ENCODE results near the gene CISD1. TPM values are rescaled to one million over a fixed set of nuclear protein-coding genes. Genes with fewer than 3 reads are reported as not detected.
A peak's percentile ranks its signal among the peaks of the same experiment; 100 is the strongest.

The CISD1 gene
- polyA plus RNA-seq, 4 donors, result 48.4 to 58.0 (median 54.6) TPM

- no peak for DNase-seq (ENCODE audit: low read depth in 4 of 4, low spot score in 2 of 4)
These were observed 35.2 kb downstream of the CISD1 start for GRCh38 chr10:58304099-58304633.

- no peak for DNase-seq (ENCODE audit: low read depth in 4 of 4, low spot score in 2 of 4)
These were observed 36.9 kb downstream of the CISD1 start for GRCh38 chr10:58305821-58306220.

GRCh38 chr10:58307676-58308075 is 38.7 kb downstream of the CISD1 start:
- no peak for DNase-seq (ENCODE audit: low read depth in 4 of 4, low spot score in 2 of 4)

- DNase-seq (ENCODE audit: low read depth in 4 of 4, low spot score in 2 of 4), result no peak
These were observed 42.1 kb downstream of the CISD1 start for GRCh38 chr10:58311026-58311425.

GRCh38 chr10:58316874-58317273 is 47.9 kb downstream of the CISD1 start:
- DNase-seq (ENCODE audit: low read depth in 4 of 4, low spot score in 2 of 4), result no peak

- no peak for DNase-seq (ENCODE audit: low read depth in 4 of 4, low spot score in 2 of 4)
These were observed 49.4 kb downstream of the CISD1 start for GRCh38 chr10:58318346-58318745.

GRCh38 chr10:58319599-58319998 is 50.6 kb downstream of the CISD1 start:
- DNase-seq (ENCODE audit: low read depth in 4 of 4, low spot score in 2 of 4), result no peak

GRCh38 chr10:58320351-58321049 is 51.5 kb downstream of the CISD1 start:
- DNase-seq (ENCODE audit: low read depth in 4 of 4, low spot score in 2 of 4), result no peak

GRCh38 chr10:58322072-58322834 is 53.3 kb downstream of the CISD1 start:
- DNase-seq (ENCODE audit: low read depth in 4 of 4, low spot score in 2 of 4), result no peak

GRCh38 chr10:58322835-58323209 is 53.9 kb downstream of the CISD1 start:
- no peak for DNase-seq (ENCODE audit: low read depth in 4 of 4, low spot score in 2 of 4)

- DNase-seq (ENCODE audit: low read depth in 4 of 4, low spot score in 2 of 4), result no peak
These were observed 58.0 kb downstream of the CISD1 start for GRCh38 chr10:58326967-58327381.

GRCh38 chr10:58328233-58328632 is 59.3 kb downstream of the CISD1 start:
- no peak for DNase-seq (ENCODE audit: low read depth in 4 of 4, low spot score in 2 of 4)

GRCh38 chr10:58330431-58330830 is 61.5 kb downstream of the CISD1 start:
- no peak for DNase-seq (ENCODE audit: low read depth in 4 of 4, low spot score in 2 of 4)

- DNase-seq (ENCODE audit: low read depth in 4 of 4, low spot score in 2 of 4), result no peak
These were observed 62.7 kb downstream of the CISD1 start for GRCh38 chr10:58331646-58332045.

GRCh38 chr10:58334817-58335305 is 65.9 kb downstream of the CISD1 start, which contains the start of gene UBE2D1:
TSS of gene UBE2D1 (plus strand) at chr10:58335006. CDS start at chr10:58335202, 196 bp downstream.
- DNase-seq (ENCODE audit: low read depth in 4 of 4, low spot score in 2 of 4), result peak in 3 of 4 donors; percentile 25 to 72 (median 59)

GRCh38 chr10:58335306-58336005 is 66.5 kb downstream of the CISD1 start:
- peak in 1 of 4 donors; percentile 21 for DNase-seq (ENCODE audit: low read depth in 4 of 4, low spot score in 2 of 4)

GRCh38 chr10:58336242-58336641 is 67.3 kb downstream of the CISD1 start:
- no peak for DNase-seq (ENCODE audit: low read depth in 4 of 4, low spot score in 2 of 4)
